Activated CD4-positive, alpha-beta T cell treated with anti-CD3 and anti-CD28 coated beads, Interleukin-2, Interleukin-6, amounts not matched to agents 100 ng/mL and 50 ng/mL, durations not matched to agents 16 hours and 8 hours (primary cell): ENCODE data around the gene IPO13.

ENCODE experiments used
- DNase-seq: peaks from one replicate; pipeline ENCODE4 v3.0.0-alpha.2; 2020

IPO13 gene

GRCh38 chr1:44015206-44015605, 68.5 kb downstream of the IPO13 start:
- no peak for DNase-seq

GRCh38 chr1:44016041-44016889, 69.5 kb downstream of the IPO13 start:
- DNase-seq = no peak

- no peak for DNase-seq
Measured at GRCh38 chr1:44016890-44017400, 70.2 kb downstream of the IPO13 start.
